GM18502 (cell line): ENCODE data around the gene PLSCR4.

Experiments
- ATAC-seq: cut with Tn5 transposase; IDR thresholded peaks from one replicate; pipeline ENCODE4 v1.9.1; 2021; ENCODE audit warnings: mild to moderate bottlenecking; ENCODE audit not compliant: unreplicated experiment, poor library complexity

Gene PLSCR4

GRCh38 chr3:146196789-146197188 is 54.1 kb downstream of the PLSCR4 start:
- no peak for ATAC-seq

- ATAC-seq = no peak
Observed at GRCh38 chr3:146195605-146196004, 55.3 kb downstream of the PLSCR4 start.

DNA sequence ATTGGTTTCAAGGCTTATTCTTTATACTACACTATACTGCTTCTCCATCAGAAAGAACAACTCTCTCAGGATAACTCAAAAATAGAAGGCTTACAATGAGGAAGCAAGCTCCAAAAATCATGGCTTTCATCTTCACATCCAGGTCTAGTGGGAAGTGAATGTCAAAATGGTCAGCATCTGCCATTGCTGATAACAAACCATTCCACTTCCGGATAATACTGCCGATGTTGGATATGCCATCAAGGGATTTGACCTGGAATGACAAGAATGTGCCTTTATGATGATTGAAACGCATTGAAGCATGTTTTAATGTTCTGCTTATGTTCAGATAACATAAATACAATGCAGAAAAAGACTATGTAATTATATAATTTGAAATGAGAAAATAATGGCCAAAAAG is 55.9 kb downstream of the PLSCR4 start:
- no peak for ATAC-seq

DNA sequence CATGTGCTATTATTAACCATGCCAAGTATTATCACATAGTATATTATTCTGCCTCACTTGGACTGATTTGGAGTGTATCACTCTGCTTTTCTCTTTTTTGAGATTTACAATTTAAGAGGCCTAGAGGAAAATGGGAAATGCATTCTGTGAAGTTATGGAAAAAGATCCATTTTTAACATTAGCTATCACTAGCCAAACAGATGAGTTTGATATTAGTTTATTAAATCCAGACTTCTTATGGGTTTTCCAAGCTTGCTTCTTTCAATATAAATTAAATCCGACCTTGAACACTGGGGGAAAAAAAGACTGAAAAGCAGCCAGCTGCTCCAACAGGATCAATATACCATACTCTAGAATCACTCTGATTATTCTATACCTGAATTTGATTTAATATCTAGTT is 59.9 kb downstream of the PLSCR4 start:
- ATAC-seq = no peak

DNA sequence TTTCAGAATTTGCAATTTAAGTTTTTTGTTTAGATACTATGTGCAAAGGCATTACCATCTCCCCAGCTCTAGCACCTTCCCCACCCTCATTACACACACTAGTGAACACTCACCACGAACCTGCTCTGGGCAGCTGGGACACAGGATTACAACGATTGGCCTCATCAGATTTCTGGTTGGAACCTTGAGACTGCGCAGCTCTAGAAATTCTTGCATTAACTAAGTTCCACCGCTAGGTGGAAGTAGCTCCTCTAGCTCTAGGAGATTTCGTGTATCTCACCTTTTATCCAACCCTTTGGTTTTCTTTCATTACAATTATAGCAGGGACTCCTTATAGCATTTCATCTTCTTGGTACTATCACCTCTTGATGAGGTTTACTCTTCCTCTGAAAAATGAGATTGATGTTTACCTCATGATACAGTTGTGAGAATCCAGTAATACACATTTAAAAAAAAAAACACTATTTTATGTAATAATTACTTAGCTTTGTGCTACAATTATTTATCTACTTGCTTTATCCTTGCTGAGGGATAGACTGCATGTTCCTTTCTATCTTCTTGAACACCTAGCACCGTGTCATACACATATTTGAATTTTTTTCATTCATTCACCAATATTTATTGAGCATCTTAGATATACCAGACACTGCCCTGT is 61.3 kb downstream of the PLSCR4 start:
- ATAC-seq = peak; percentile 97

- ATAC-seq = no peak
Observed at GRCh38 chr3:146187334-146187950, 63.5 kb downstream of the PLSCR4 start.

DNA sequence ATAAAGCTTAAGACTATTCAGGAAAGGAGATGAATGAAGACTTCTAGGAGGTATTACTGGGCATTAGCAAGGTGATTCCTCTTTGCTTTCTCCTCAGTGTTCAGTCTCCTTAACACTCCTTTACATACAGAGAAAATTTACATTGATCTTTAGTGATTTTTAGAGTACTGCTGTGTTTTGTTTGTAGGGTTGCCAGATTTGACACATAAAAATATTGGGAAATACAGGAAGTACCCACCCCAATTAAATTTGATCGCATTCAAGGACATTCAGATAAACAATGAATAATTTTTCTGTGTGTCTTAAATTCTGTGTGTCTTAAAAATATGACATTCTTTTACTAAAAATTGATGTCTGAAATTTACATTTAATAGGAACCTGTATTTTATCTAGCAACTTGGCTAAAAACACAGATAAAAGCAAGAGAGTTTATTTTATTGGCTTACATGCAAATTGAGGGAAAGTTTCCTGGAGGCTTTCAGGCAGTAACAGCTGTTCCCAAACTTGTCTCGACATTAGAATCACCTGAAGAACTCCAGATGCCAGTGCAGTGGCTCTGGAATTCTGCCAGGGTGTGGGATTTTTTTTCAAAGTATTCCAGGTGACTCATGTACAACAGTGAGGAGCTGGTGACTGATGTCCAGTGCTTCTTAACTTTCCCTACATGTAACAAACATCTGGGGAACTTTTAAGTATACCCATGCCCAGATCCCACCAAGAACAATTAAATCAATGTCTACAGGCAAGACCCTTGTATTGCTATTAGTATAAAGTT is 66.5 kb downstream of the PLSCR4 start:
- no peak for ATAC-seq

- ATAC-seq = no peak
Observed at GRCh38 chr3:146181216-146181615, 69.7 kb downstream of the PLSCR4 start.

DNA sequence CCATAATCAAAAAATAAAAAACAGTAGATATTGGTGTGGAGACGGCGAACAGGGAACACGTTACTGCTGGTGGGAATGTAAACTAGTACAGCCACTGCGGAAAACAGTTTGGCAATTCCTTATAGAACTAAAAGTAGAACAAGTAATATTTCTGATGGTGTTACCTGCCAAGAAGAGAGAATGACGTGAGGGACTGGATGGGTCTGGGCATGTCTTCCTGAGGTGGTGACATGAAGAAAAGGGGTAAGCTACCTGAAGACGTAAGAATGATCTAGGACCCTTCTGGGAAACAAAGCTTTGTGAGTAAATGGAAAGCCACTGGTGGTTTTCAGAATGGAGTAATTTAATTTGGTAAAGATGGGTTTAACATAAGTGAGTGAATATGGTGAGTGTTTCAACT is 70.5 kb downstream of the PLSCR4 start:
- no peak for ATAC-seq

GRCh38 chr3:146178006-146178689 is 72.8 kb downstream of the PLSCR4 start:
- no peak for ATAC-seq

DNA sequence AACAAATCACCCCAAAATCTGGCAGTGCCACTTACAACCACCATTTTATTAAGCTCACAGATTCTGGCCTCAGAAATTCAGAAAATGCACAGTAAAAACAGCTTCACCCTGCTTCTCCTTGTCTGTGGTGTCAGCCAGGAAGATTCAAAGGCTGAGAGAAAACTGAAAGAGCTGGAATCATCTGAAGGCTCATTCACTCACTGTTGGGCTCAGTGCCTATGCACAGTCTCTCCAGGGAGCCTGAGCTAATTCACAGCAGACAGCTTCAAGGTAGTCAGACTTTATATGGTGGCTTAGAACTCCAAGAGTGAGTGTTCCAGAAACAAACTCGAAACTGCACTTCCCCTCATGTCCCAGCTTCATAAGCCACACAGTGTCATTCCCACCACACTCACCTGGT is 73.4 kb downstream of the PLSCR4 start:
- ATAC-seq = no peak

DNA sequence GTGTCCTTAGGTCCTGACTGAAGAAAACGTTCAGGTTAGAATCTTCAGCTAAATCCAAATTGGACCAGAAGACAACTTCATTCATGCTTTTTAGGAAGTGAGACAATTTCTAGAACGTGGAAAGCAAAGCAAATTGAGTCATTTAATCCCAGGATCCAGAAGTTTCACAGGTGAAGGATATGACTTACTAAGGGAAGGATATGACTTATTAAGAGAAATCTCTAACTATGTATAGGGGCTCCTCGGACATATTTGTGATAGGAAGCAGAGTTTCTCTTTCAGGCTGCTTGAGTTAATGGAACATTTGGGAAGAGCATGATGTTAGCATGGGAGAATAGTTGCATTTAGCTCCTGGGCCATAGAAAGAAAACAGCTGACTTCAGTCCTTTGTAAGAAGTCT is 73.8 kb downstream of the PLSCR4 start:
- ATAC-seq = no peak

GRCh38 chr3:146172586-146172985 is 78.3 kb downstream of the PLSCR4 start:
- no peak for ATAC-seq

DNA sequence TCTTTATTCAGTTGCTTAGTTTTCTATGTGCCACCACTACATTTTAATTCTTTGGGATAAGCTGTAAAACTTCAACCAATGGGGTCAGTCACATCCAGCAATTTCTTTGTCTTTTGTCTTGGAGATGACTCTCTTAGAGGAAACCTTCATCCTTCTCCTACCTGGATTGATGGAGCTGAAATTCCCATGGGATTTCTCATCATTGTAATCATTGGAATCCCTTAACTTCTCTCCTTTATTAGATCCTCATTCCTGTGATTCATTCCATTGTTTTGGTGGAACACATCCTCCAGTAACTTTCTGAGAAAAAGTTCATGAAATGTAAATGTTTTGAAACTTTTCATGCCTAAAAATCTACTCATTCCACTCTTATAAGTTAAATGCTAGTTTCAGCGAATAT is 80.3 kb downstream of the PLSCR4 start:
- ATAC-seq = no peak

DNA sequence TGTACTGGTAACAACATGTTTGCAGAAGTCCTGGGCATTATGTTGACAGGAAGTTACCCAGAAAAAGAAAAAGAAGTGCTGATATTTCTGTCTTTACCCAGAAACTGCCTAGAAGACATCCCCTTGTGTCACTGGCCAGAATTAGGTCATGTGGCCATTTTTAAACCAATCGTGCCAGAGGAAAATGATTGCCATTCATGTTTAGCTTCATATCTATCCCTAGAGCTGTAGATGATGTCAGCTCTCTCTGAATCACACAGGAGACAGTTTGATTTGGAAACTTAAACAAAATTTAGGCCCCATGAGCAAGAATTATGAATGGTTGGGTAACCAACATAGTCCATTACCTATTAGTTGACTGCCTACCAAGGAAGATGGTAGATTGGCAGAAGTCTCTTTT is 81.0 kb downstream of the PLSCR4 start:
- ATAC-seq = no peak

GRCh38 chr3:146166826-146167225 is 84.1 kb downstream of the PLSCR4 start:
- no peak for ATAC-seq

GRCh38 chr3:146166415-146166821 is 84.5 kb downstream of the PLSCR4 start:
- no peak for ATAC-seq

DNA sequence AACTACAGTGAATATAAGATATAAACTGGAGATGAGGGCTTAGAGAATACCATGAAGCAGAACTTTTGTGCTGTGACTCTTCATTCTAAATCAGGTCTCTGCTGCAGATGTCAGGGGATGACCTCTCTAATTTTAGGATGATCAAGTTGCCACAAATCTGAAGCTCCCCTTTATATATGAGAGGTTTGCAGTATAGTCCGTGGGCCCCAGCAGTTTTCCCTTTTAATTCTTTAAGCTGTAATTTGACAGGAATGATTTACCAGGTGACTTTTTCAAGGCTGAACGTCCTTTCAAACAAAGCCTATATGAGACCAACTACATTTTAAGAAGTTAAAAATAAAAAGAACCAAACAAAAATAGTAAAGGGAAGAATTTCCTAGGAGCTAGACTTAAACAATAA is 85.0 kb downstream of the PLSCR4 start:
- ATAC-seq = no peak

- no peak for ATAC-seq
Observed at GRCh38 chr3:146164971-146165769, 85.7 kb downstream of the PLSCR4 start.

GRCh38 chr3:146164506-146164905 is 86.4 kb downstream of the PLSCR4 start:
- no peak for ATAC-seq
